B cell (primary cell): Measurements from ENCODE around the gene LCN15. TPM values are rescaled to one million over a fixed set of nuclear protein-coding genes. Genes with fewer than 3 reads are reported as not detected.

Experiments used
- ATAC-seq: fragments of 200-7000 bp; cut with Tn5 transposase; one replicate; pipeline ENCODE4 v1.10.0; 2021; ENCODE audit warnings: low read depth, mild to moderate bottlenecking, moderate number of reproducible peaks, moderate library complexity
- CTCF ChIA-PET: fragments of 350-600 bp; sonication (Branson Sonifier 250); formaldehyde crosslinking; loops from one replicate; lab custom pipeline; 2021; ENCODE audit warnings: antibody characterized with exemption, inconsistent platforms; lab: Charles Lee
- POLR2A ChIA-PET: fragments of 350-600 bp; sonication (Branson Sonifier 250); formaldehyde crosslinking; loops from one replicate; lab custom pipeline; 2021; ENCODE audit warnings: antibody characterized with exemption; lab: Charles Lee
- DNase-seq: peaks from one replicate; pipeline ENCODE4 v3.0.0; 2013
- H2AFZ ChIP-seq: 2 replicates; pipeline ENCODE4 v1.6.1; 2012; ENCODE audit warnings: mild to moderate bottlenecking, low read depth, low read length; ENCODE audit not compliant: insufficient read depth, poor library complexity, severe bottlenecking
- H3K27ac ChIP-seq, 2 donors: 1 replicate in 1 of 2; 2 replicates in 1 of 2; pipeline ENCODE4 v1.5.1; 2012 to 2013; ENCODE audit warnings: low read length in 2 of 2, mild to moderate bottlenecking in 2 of 2, moderate library complexity in 1 of 2
- H3K27me3 ChIP-seq, 4 experiments: fragments of 200-600 bp in 1 of 4; sonication (generic) in 1 of 4; replicated peaks in 1 of 4; 1 replicate in 2 of 4; 2 replicates in 2 of 4; pipeline versions ENCODE4 v1.6.1 to v1.7.0; 2013 to 2016; ENCODE audit warnings: low read length in 3 of 4, mild to moderate bottlenecking in 2 of 4, mixed read lengths in 1 of 4, moderate library complexity in 1 of 4; ENCODE audit not compliant: insufficient read depth in 4 of 4, control insufficient read depth in 3 of 4; ENCODE audit errors: control extremely low read depth in 1 of 4
- H3K36me3 ChIP-seq, 2 experiments: replicated peaks in 1 of 2; 1 replicate in 1 of 2; 2 replicates in 1 of 2; pipeline versions ENCODE4 v1.6.1 to v1.7.1; 2013; ENCODE audit warnings: low read length in 1 of 2; ENCODE audit not compliant: insufficient read depth in 2 of 2, control insufficient read depth in 1 of 2; ENCODE audit errors: control extremely low read depth in 1 of 2, extremely low read depth in 1 of 2
- H3K4me1 ChIP-seq, 2 donors: fragments of 200-600 bp in 1 of 2; sonication (generic) in 1 of 2; 1 replicate in 1 of 2; 2 replicates in 1 of 2; pipeline versions ENCODE4 v1.5.1 to v1.6.1; 2013 to 2017; ENCODE audit warnings: low read length in 2 of 2; ENCODE audit not compliant: control insufficient read depth in 2 of 2, insufficient read depth in 2 of 2
- H3K4me2 ChIP-seq: replicated peaks from 2 replicates; pipeline ENCODE3; 2012; ENCODE audit warnings: mild to moderate bottlenecking, low read depth, low read length; ENCODE audit not compliant: poor library complexity, severe bottlenecking
- H3K4me3 ChIP-seq, 5 experiments: fragments of 200-600 bp in 1 of 5; sonication (generic) in 1 of 5; 1 replicate in 3 of 5; 2 replicates in 2 of 5; pipeline versions ENCODE4 v1.5.1 to v1.7.0; 2011 to 2016; ENCODE audit warnings: low read length in 4 of 5, mild to moderate bottlenecking in 4 of 5, low read depth in 2 of 5, control low read depth in 1 of 5, moderate library complexity in 1 of 5; ENCODE audit not compliant: insufficient read depth in 1 of 5; ENCODE audit errors: control extremely low read depth in 1 of 5, extremely low read depth in 1 of 5
- H3K79me2 ChIP-seq: fragments of 200-600 bp; sonication (generic); one replicate; pipeline ENCODE4 v1.6.0; 2016; ENCODE audit warnings: low read length; ENCODE audit not compliant: control insufficient read depth, insufficient read depth
- H3K9ac ChIP-seq: fragments of 200-600 bp; sonication (generic); 2 replicates; pipeline ENCODE4 v1.6.1; 2017; ENCODE audit warnings: mild to moderate bottlenecking, low read length, moderate library complexity
- H3K9me3 ChIP-seq, 3 donors: one replicate each; pipeline versions ENCODE4 v1.6.1 to v1.7.1; 2013; ENCODE audit warnings: low read length in 2 of 3; ENCODE audit not compliant: control insufficient read depth in 2 of 3, insufficient read depth in 1 of 3; ENCODE audit errors: control extremely low read depth in 1 of 3
- H4K20me1 ChIP-seq: 2 replicates; pipeline ENCODE4 v1.6.0; 2012; ENCODE audit warnings: mild to moderate bottlenecking, low read length; ENCODE audit not compliant: insufficient read depth, control insufficient read depth, poor library complexity, severe bottlenecking
- H3K27ac Mint-ChIP-seq: one replicate; pipeline ENCODE4 v1.8.0; 2021; ENCODE audit warnings: mixed read lengths
- H3K27me3 Mint-ChIP-seq: one replicate; pipeline ENCODE4 v1.8.0; 2021; ENCODE audit warnings: mixed read lengths
- H3K4me1 Mint-ChIP-seq: one replicate; pipeline ENCODE4 v1.8.0; 2021; ENCODE audit warnings: mixed read lengths
- H3K4me3 Mint-ChIP-seq: one replicate; pipeline ENCODE4 v1.8.0; 2021; ENCODE audit warnings: mixed read lengths
- H3K9me3 Mint-ChIP-seq: one replicate; pipeline ENCODE4 v1.8.0; 2022; ENCODE audit warnings: mixed read lengths; ENCODE audit not compliant: insufficient read depth
- CTCF ChIP-seq: fragments of 200-600 bp; IDR thresholded peaks from one replicate; pipeline ENCODE4 v1.8.0; 2022; ENCODE audit warnings: antibody characterized with exemption, mild to moderate bottlenecking
- EZH2 ChIP-seq: IDR thresholded peaks from 2 replicates; pipeline ENCODE4 v1.6.1; 2012; ENCODE audit warnings: borderline replicate concordance, low read depth, mild to moderate bottlenecking, moderate library complexity, low read length; ENCODE audit not compliant: insufficient read depth, poor library complexity, severe bottlenecking
- WGBS: methylation state at CpG from one replicate; pipeline ENCODE4 v1.1.5; 2013; ENCODE audit warnings: missing lambda C conversion rate; ENCODE audit not compliant: insufficient coverage; 5-methylcytosine and 5-hydroxymethylcytosine counted together
- intact Hi-C: fragments of 100-400 bp; cut with micrococcal nuclease; formaldehyde crosslinking; loops from one replicate; pipeline ENCODE4 v1.10.0; 2022
- polyA plus RNA-seq: library from polyadenylated mRNA; depleted of rRNA; stranded (reverse); fragments of >200 nt; gene quantifications from 2 replicates; pipeline ENCODE4 v1.2.3, GENCODE V29; 2012
- total RNA-seq, 2 donors: library from RNA; stranded (reverse); fragments of 120-200 nt in 1 of 2; gene quantifications; 1 replicate in 1 of 2; 2 replicates in 1 of 2; pipeline versions ENCODE4 v1.2.3 to v1.2.4, GENCODE V29; 2013 to 2022

The LCN15 gene
- total and polyA plus RNA-seq, 2 donors (not counting 1 experiment from before 2014, with no cell fraction given): not detected

GRCh38 chr9:136799079-136799853, 34.9 kb upstream of the LCN15 start:
- peaks cover 6% of the 10 kb centered on the region for H3K27me3 Mint-ChIP-seq
- H3K27me3 ChIP-seq: peaks cover 0 to 25% (median 11%) of the 10 kb centered on the region in 4 experiments

More at GRCh38 chr9:136799079-136799853, 34.9 kb upstream of the LCN15 start:
- Histone ChIP-seq H3K36me3 (no peaks in the 10 kb centered on the region), H3K4me2 (peak overlapping the region; percentile 99), H3K4me1 (peaks cover 20 to 30% of the 10 kb centered on the region in 2 donors), H3K4me3 (peak overlapping the region in 4 of 5 experiments; percentile 58 to 81 (median 65)), H3K79me2 (peaks cover 4% of the 10 kb centered on the region), H3K9ac (peak overlapping the region; percentile 73), H4K20me1 (no peaks in the 10 kb centered on the region), H3K9me3 (no peaks in the 10 kb centered on the region), H2AFZ (peak overlapping the region; percentile 76), H3K27ac (no peak overlapping the region)
- DNase-seq: peak; percentile 33
- H3K9me3 Mint-ChIP-seq: no peaks in the 10 kb centered on the region
- ChIA-PET POLR2A (interaction anchor here (0.6 to 1.2 kb wide), 5 partner anchors 12 to 277 kb away, joined by 3 to 7 read pairs (median 3); no protein-coding TSS in a partner anchor), CTCF (interaction anchor here (0.8 to 1.7 kb wide), 5 partner anchors 12 to 249 kb away, joined by 3 to 6 read pairs (median 3); no protein-coding TSS in a partner anchor)
- intact Hi-C loops: loop anchor here (10.0 kb wide), 1 partner anchor 656 kb away; the partner anchor contains the start of gene NSMF
- WGBS: 20% methylated on average over 34 of the region's 35 CpGs
- peaks cover 18% of the 10 kb centered on the region for H3K4me1 Mint-ChIP-seq
- no peak for ATAC-seq
- H3K27ac Mint-ChIP-seq: no peak overlapping the region
- TF ChIP-seq EZH2 (no peak), CTCF (no peak)
- H3K4me3 Mint-ChIP-seq: peak overlapping the region; percentile 80
